NB4 (cell line): ENCODE measurements around the gene PDZD4.

Source experiments
- POLR2A ChIP-seq: IDR thresholded peaks from 2 replicates; pipeline ENCODE4 v1.6.1; 2011; ENCODE audit warnings: mild to moderate bottlenecking; ENCODE audit not compliant: insufficient read length; ENCODE audit errors: extremely low read depth
- TF ChIP-seq, protein P1 (sequence below): IDR thresholded peaks from one replicate; pipeline ENCODE4 v1.5.1; 2012; ENCODE audit warnings: low read depth, low read length
- TF ChIP-seq, protein P2 (sequence below): IDR thresholded peaks from 2 replicates; pipeline ENCODE4 v1.6.1; 2011; ENCODE audit warnings: low read depth, low read length

DNA sequence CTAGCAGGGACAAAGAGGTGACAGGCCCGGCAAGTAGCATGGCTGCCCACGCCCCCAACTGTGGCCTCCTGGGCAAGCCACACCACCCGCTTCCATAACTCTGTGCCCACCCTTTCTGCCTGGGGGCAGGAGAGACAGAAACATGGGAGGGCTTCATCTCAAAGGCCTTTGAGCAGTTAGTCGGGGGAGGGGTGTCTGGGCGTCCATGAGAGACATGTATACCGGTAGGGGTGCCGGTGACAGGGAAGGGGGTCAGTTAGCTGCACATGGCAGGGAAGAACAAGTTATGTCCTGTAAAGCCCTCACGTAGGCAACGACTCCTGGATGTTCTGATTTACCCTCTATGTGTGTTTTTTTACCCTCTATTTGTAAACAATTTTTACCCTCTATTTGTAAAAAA is 9.3 kb downstream of the PDZD4 start:
- TF ChIP-seq, protein P1, sequence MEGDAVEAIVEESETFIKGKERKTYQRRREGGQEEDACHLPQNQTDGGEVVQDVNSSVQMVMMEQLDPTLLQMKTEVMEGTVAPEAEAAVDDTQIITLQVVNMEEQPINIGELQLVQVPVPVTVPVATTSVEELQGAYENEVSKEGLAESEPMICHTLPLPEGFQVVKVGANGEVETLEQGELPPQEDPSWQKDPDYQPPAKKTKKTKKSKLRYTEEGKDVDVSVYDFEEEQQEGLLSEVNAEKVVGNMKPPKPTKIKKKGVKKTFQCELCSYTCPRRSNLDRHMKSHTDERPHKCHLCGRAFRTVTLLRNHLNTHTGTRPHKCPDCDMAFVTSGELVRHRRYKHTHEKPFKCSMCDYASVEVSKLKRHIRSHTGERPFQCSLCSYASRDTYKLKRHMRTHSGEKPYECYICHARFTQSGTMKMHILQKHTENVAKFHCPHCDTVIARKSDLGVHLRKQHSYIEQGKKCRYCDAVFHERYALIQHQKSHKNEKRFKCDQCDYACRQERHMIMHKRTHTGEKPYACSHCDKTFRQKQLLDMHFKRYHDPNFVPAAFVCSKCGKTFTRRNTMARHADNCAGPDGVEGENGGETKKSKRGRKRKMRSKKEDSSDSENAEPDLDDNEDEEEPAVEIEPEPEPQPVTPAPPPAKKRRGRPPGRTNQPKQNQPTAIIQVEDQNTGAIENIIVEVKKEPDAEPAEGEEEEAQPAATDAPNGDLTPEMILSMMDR: no peak
- TF ChIP-seq, protein P2, sequence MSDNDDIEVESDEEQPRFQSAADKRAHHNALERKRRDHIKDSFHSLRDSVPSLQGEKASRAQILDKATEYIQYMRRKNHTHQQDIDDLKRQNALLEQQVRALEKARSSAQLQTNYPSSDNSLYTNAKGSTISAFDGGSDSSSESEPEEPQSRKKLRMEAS: no peak
- no peak for TF ChIP-seq POLR2A
